ENCODE results near the gene TTC9B.

The TTC9B gene

DNA sequence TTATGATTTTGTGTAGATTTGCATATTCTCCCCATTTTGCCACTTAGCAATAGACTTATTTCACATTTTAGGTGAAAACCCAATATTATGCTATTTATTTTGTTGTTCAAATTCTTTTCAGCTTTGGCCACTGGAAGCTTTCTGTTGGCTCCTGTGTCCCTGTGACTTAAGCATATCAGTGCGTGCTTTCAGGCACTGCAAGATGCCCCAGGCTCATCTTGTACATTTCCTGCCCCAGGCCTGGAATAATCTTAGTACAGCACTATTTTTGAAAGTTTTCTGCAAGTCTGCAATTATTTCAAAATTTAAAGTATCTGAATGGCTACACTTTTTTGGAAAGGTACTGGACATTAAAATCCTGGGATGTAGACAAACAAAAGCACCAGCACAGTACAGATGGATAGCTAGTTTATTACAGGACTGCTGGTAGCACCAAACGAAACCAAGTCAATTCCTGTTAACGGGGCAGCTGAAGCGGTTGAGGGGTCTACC, 11.8 kb upstream of the TTC9B start:
- H3K27ac ChIP-seq (ENCODE audit: low read length) = no peak overlapping the region
- TF ChIP-seq, protein P1, sequence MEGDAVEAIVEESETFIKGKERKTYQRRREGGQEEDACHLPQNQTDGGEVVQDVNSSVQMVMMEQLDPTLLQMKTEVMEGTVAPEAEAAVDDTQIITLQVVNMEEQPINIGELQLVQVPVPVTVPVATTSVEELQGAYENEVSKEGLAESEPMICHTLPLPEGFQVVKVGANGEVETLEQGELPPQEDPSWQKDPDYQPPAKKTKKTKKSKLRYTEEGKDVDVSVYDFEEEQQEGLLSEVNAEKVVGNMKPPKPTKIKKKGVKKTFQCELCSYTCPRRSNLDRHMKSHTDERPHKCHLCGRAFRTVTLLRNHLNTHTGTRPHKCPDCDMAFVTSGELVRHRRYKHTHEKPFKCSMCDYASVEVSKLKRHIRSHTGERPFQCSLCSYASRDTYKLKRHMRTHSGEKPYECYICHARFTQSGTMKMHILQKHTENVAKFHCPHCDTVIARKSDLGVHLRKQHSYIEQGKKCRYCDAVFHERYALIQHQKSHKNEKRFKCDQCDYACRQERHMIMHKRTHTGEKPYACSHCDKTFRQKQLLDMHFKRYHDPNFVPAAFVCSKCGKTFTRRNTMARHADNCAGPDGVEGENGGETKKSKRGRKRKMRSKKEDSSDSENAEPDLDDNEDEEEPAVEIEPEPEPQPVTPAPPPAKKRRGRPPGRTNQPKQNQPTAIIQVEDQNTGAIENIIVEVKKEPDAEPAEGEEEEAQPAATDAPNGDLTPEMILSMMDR (IDR thresholded peaks at IDR 0.05; ENCODE audit: low read length) = no peak
- TF ChIP-seq EZH2phosphoT487 (IDR thresholded peaks at IDR 0.05; ENCODE audit: low read length) (no peak), EZH2 (optimal IDR thresholded peaks at IDR 0.05; ENCODE audit: low read depth, low read length) (no peak)
- no peaks in the 10 kb centered on the region for H3K4me1 ChIP-seq (ENCODE audit: low read length)
- H3K9me3 ChIP-seq (replicated peaks; ENCODE audit: insufficient read depth, low read length) = no peaks in the 10 kb centered on the region
- no peak for DNase-seq
- no peak overlapping the region for H3K9ac ChIP-seq (ENCODE audit: low read length)
- no peaks in the 10 kb centered on the region for H3K79me2 ChIP-seq (ENCODE audit: low read length)
- no peaks in the 10 kb centered on the region for H3K36me3 ChIP-seq (replicated peaks; ENCODE audit: insufficient read depth, low read length)
- no peak overlapping the region for H3K4me3 ChIP-seq (ENCODE audit: low read length)
- no peak overlapping the region for H3K4me2 ChIP-seq (ENCODE audit: low read depth, low read length)
- H3F3A ChIP-seq (ENCODE audit: insufficient read depth, low read length) = no peaks in the 10 kb centered on the region
- 0 out of 2 replicates have a peak, but pooled peaks cover 5% of the 10 kb centered on the region for H3K27me3 ChIP-seq (replicated peaks; ENCODE audit: insufficient read depth, low read length)
- no peak overlapping the region for H2AFZ ChIP-seq (ENCODE audit: low read length)
- no peaks in the 10 kb centered on the region for H4K20me1 ChIP-seq (ENCODE audit: insufficient read depth, low read length)
- no peaks in the 10 kb centered on the region for H3K9me2 ChIP-seq (replicated peaks; ENCODE audit: insufficient read depth, low read length)

DNA sequence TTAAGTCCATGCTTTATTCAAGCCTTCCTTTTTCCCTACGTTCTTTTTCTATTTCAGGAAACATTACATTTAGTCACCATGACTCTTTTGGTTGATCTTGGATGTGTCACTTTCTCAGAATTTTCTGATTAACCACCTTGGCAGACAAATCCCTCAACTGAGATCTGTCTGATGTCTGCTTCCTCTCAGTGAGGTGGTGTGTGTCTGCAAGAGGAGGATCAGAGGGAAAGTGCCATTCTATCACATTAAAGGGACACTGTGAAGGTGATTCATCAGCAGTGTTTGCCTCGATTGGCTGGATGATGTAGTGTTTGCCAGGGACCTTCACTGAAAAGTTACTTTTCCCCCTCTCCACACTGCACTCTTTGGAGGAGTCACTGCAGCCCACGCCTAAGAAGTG, 11.3 kb upstream of the TTC9B start:
- Histone ChIP-seq H4K20me1 (ENCODE audit: insufficient read depth, low read length) (no peaks in the 10 kb centered on the region), H2AFZ (ENCODE audit: low read length) (no peak overlapping the region), H3K9ac (ENCODE audit: low read length) (no peak overlapping the region), H3K4me3 (ENCODE audit: low read length) (no peak overlapping the region), H3K79me2 (ENCODE audit: low read length) (no peaks in the 10 kb centered on the region), H3K36me3 (replicated peaks; ENCODE audit: insufficient read depth, low read length) (no peaks in the 10 kb centered on the region), H3K27me3 (replicated peaks; ENCODE audit: insufficient read depth, low read length) (0 out of 2 replicates have a peak, but pooled peaks cover 5% of the 10 kb centered on the region), H3K4me2 (ENCODE audit: low read depth, low read length) (no peak overlapping the region), H3K4me1 (ENCODE audit: low read length) (no peaks in the 10 kb centered on the region), H3K9me2 (replicated peaks; ENCODE audit: insufficient read depth, low read length) (no peaks in the 10 kb centered on the region), H3K27ac (ENCODE audit: low read length) (no peak overlapping the region), H3K9me3 (replicated peaks; ENCODE audit: insufficient read depth, low read length) (no peaks in the 10 kb centered on the region), H3F3A (ENCODE audit: insufficient read depth, low read length) (no peaks in the 10 kb centered on the region)
- no peak for TF ChIP-seq EZH2phosphoT487 (IDR thresholded peaks at IDR 0.05; ENCODE audit: low read length)
- TF ChIP-seq EZH2 (optimal IDR thresholded peaks at IDR 0.05; ENCODE audit: low read depth, low read length) = no peak
- TF ChIP-seq, protein P1 (IDR thresholded peaks at IDR 0.05; ENCODE audit: low read length) = no peak
- no peak for DNase-seq

DNA sequence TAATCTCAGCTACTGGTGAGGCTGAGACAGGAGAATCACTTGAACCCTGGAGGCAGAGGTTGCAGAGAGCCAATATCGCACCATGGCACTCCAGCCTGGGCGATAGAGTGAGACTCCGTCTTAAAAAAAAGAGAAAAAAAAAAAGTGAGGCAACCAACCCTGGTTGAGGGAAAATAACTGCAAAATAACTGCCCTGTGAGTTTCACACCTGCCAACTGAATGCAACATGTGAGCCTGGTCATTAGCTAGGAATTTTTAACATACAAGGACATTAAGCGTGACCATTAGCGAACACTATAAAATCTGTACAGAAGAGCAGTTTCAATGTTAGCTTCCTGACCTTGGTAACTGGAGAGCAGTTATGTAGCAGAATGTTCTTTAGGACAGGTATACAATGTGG, 10.7 kb upstream of the TTC9B start:
- H3F3A ChIP-seq (ENCODE audit: insufficient read depth, low read length) = no peaks in the 10 kb centered on the region
- no peaks in the 10 kb centered on the region for H3K36me3 ChIP-seq (replicated peaks; ENCODE audit: insufficient read depth, low read length)
- no peaks in the 10 kb centered on the region for H3K9me2 ChIP-seq (replicated peaks; ENCODE audit: insufficient read depth, low read length)
- no peak overlapping the region for H2AFZ ChIP-seq (ENCODE audit: low read length)
- H3K4me3 ChIP-seq (ENCODE audit: low read length) = no peak overlapping the region
- H3K27ac ChIP-seq (ENCODE audit: low read length) = no peak overlapping the region
- H3K9ac ChIP-seq (ENCODE audit: low read length) = no peak overlapping the region
- no peak for DNase-seq
- H3K27me3 ChIP-seq (replicated peaks; ENCODE audit: insufficient read depth, low read length) = 0 out of 2 replicates have a peak, but pooled peaks cover 5% of the 10 kb centered on the region
- TF ChIP-seq EZH2 (optimal IDR thresholded peaks at IDR 0.05; ENCODE audit: low read depth, low read length) (no peak), EZH2phosphoT487 (IDR thresholded peaks at IDR 0.05; ENCODE audit: low read length) (no peak)
- H3K4me1 ChIP-seq (ENCODE audit: low read length) = no peaks in the 10 kb centered on the region
- no peaks in the 10 kb centered on the region for H4K20me1 ChIP-seq (ENCODE audit: insufficient read depth, low read length)
- no peaks in the 10 kb centered on the region for H3K79me2 ChIP-seq (ENCODE audit: low read length)
- H3K4me2 ChIP-seq (ENCODE audit: low read depth, low read length) = no peak overlapping the region
- no peaks in the 10 kb centered on the region for H3K9me3 ChIP-seq (replicated peaks; ENCODE audit: insufficient read depth, low read length)

DNA sequence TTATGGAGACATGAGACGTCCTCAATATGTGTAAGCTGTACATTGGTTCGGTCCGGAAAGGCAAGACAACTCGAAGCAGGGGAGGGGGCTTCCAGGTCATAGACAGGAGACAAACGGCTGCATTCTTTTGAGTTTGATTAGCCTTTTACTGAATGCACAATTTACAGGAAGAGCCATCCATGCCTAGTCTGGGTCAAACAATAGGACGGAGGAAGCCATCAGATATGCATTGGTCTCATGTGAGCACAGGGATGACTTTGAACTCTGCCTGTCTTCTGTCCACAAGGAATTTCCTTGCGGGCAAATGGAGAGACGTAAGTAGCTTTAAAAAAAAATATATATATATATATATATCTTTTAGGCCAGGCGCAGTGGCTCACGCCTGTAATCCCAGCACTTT, 10.2 kb upstream of the TTC9B start:
- no peaks in the 10 kb centered on the region for H3K36me3 ChIP-seq (replicated peaks; ENCODE audit: insufficient read depth, low read length)
- no peak overlapping the region for H3K4me2 ChIP-seq (ENCODE audit: low read depth, low read length)
- no peak for DNase-seq
- H3K9me3 ChIP-seq (replicated peaks; ENCODE audit: insufficient read depth, low read length) = no peaks in the 10 kb centered on the region
- no peak overlapping the region for H2AFZ ChIP-seq (ENCODE audit: low read length)
- H3F3A ChIP-seq (ENCODE audit: insufficient read depth, low read length) = no peaks in the 10 kb centered on the region
- H3K4me1 ChIP-seq (ENCODE audit: low read length) = no peaks in the 10 kb centered on the region
- 0 out of 2 replicates have a peak, but pooled peaks cover 5% of the 10 kb centered on the region for H3K27me3 ChIP-seq (replicated peaks; ENCODE audit: insufficient read depth, low read length)
- no peak overlapping the region for H3K9ac ChIP-seq (ENCODE audit: low read length)
- H3K79me2 ChIP-seq (ENCODE audit: low read length) = no peaks in the 10 kb centered on the region
- H3K27ac ChIP-seq (ENCODE audit: low read length) = no peak overlapping the region
- no peaks in the 10 kb centered on the region for H4K20me1 ChIP-seq (ENCODE audit: insufficient read depth, low read length)
- H3K9me2 ChIP-seq (replicated peaks; ENCODE audit: insufficient read depth, low read length) = no peaks in the 10 kb centered on the region
- no peak for TF ChIP-seq EZH2phosphoT487 (IDR thresholded peaks at IDR 0.05; ENCODE audit: low read length)
- no peak for TF ChIP-seq EZH2 (optimal IDR thresholded peaks at IDR 0.05; ENCODE audit: low read depth, low read length)
- TF ChIP-seq, protein P1 (IDR thresholded peaks at IDR 0.05; ENCODE audit: low read length) = no peak
- H3K4me3 ChIP-seq (ENCODE audit: low read length) = no peak overlapping the region

Measured in MM.1S (cell line).